Dermis microvascular lymphatic vessel endothelial cell (primary cell): ENCODE measurements around the gene MLPH. TPM values are rescaled to one million over a fixed set of nuclear protein-coding genes. Genes with fewer than 3 reads are reported as not detected.
"Not testable (repeated sequence)": the region's sequence is repeated elsewhere in the genome, so short reads cannot be mapped to it uniquely, and the experiment has no call there.

Experiments used
- DNase-seq, 2 donors: peaks; one replicate each; pipeline versions ENCODE4 v3.0.0 to v3.0.0-alpha.2; 2010; ENCODE audit warnings: low read depth in 2 of 2
- total RNA-seq: library from RNA; depleted of rRNA; stranded (reverse); fragments of >200 nt; gene quantifications from 2 replicates; pipeline ENCODE4 v1.2.1, GENCODE V29; 2014

MLPH gene
- total RNA-seq, 1 donor from 2014 or later: not detected

- DNase-seq: peak in 1 of 2 donors; percentile 28
Observed at GRCh38 chr2:237456200-237456843, 30.7 kb upstream of the MLPH start.

- DNase-seq: no peak
Observed at GRCh38 chr2:237457388-237457941, 29.6 kb upstream of the MLPH start.

- no peak for DNase-seq
Observed at GRCh38 chr2:237458519-237458918, 28.5 kb upstream of the MLPH start.

GRCh38 chr2:237459226-237459625 is 27.8 kb upstream of the MLPH start:
- no peak for DNase-seq

- DNase-seq: peak; percentile 36 to 81
Observed at GRCh38 chr2:237459741-237460174, 27.3 kb upstream of the MLPH start.

- no peak for DNase-seq
Observed at GRCh38 chr2:237464757-237465391, 22.2 kb upstream of the MLPH start.

- peak in 1 of 2 donors; percentile 85 for DNase-seq
Observed at GRCh38 chr2:237465515-237466148, 21.4 kb upstream of the MLPH start.

- DNase-seq: no peak
Observed at GRCh38 chr2:237466211-237466610, 20.8 kb upstream of the MLPH start.

- no peak for DNase-seq
Observed at GRCh38 chr2:237467447-237468179, 19.4 kb upstream of the MLPH start.

- not testable (repeated sequence) for DNase-seq
Observed at GRCh38 chr2:237469410-237469809, 17.6 kb upstream of the MLPH start.

- no peak for DNase-seq
Observed at GRCh38 chr2:237469849-237470248, 17.2 kb upstream of the MLPH start.

- DNase-seq: no peak
Observed at GRCh38 chr2:237470914-237471313, 16.1 kb upstream of the MLPH start.

- peak in 1 of 2 donors; percentile 65 for DNase-seq
Observed at GRCh38 chr2:237471438-237472186, 15.4 kb upstream of the MLPH start.

- DNase-seq: no peak
Observed at GRCh38 chr2:237472187-237472712, 14.8 kb upstream of the MLPH start.

GRCh38 chr2:237472909-237473877 is 13.9 kb upstream of the MLPH start:
- no peak for DNase-seq

- DNase-seq: no peak
Observed at GRCh38 chr2:237473878-237474441, 13.1 kb upstream of the MLPH start.

- DNase-seq: no peak
Observed at GRCh38 chr2:237474442-237474911, 12.6 kb upstream of the MLPH start.

- peak; percentile 39 to 71 for DNase-seq
Observed at GRCh38 chr2:237474931-237475703, 11.9 kb upstream of the MLPH start.
